Activated CD4-positive, alpha-beta T cell treated with anti-CD3 and anti-CD28 coated beads for 48 hours (primary cell): Measurements from ENCODE around the gene PKHD1.

Source experiments
- DNase-seq: peaks from one replicate; pipeline ENCODE4 v3.0.0-alpha.2; 2020

PKHD1 gene

GRCh38 chr6:51777618-51778017 is 309.8 kb downstream of the PKHD1 start:
- no peak for DNase-seq

GRCh38 chr6:51775942-51776860 is 311.2 kb downstream of the PKHD1 start:
- DNase-seq, result no peak

- no peak for DNase-seq
Measured at GRCh38 chr6:51768087-51768486, 319.3 kb downstream of the PKHD1 start.

GRCh38 chr6:51765230-51765629 is 322.2 kb downstream of the PKHD1 start:
- DNase-seq, result no peak

GRCh38 chr6:51753635-51754034 is 333.8 kb downstream of the PKHD1 start:
- peak; percentile 13 for DNase-seq

- no peak for DNase-seq
Measured at GRCh38 chr6:51743999-51744398, 343.4 kb downstream of the PKHD1 start.

- DNase-seq, result no peak
Measured at GRCh38 chr6:51740658-51741057, 346.8 kb downstream of the PKHD1 start.

GRCh38 chr6:51738614-51739013 is 348.8 kb downstream of the PKHD1 start:
- no peak for DNase-seq

GRCh38 chr6:51737580-51738360 is 349.6 kb downstream of the PKHD1 start:
- DNase-seq, result no peak

GRCh38 chr6:51725155-51725554 is 362.3 kb downstream of the PKHD1 start:
- no peak for DNase-seq

- no peak for DNase-seq
Measured at GRCh38 chr6:51720327-51720726, 367.1 kb downstream of the PKHD1 start.

GRCh38 chr6:51719297-51719696 is 368.1 kb downstream of the PKHD1 start:
- DNase-seq, result no peak

GRCh38 chr6:51718533-51718932 is 368.9 kb downstream of the PKHD1 start:
- no peak for DNase-seq

- DNase-seq, result no peak
Measured at GRCh38 chr6:51717477-51717876, 369.9 kb downstream of the PKHD1 start.

GRCh38 chr6:51711876-51712275 is 375.5 kb downstream of the PKHD1 start:
- DNase-seq, result no peak

- DNase-seq, result no peak
Measured at GRCh38 chr6:51706086-51706485, 381.3 kb downstream of the PKHD1 start.

- DNase-seq, result no peak
Measured at GRCh38 chr6:51704932-51705540, 382.4 kb downstream of the PKHD1 start.

GRCh38 chr6:51702851-51703250 is 384.6 kb downstream of the PKHD1 start:
- no peak for DNase-seq

GRCh38 chr6:51684603-51685002 is 402.8 kb downstream of the PKHD1 start:
- no peak for DNase-seq

GRCh38 chr6:51684038-51684437 is 403.4 kb downstream of the PKHD1 start:
- no peak for DNase-seq

- no peak for DNase-seq
Measured at GRCh38 chr6:51678905-51679620, 408.4 kb downstream of the PKHD1 start.

GRCh38 chr6:51678274-51678673 is 409.1 kb downstream of the PKHD1 start:
- no peak for DNase-seq

GRCh38 chr6:51675922-51676275 is 411.5 kb downstream of the PKHD1 start:
- DNase-seq, result no peak
